ENCODE measurements around the gene CDH3. TPM values are rescaled to one million over a fixed set of nuclear protein-coding genes. Genes with fewer than 3 reads are reported as not detected.
A peak's percentile ranks its signal among the peaks of the same experiment; 100 is the strongest.

Gene CDH3
- total RNA-seq, 4 donors from 2014 or later, result 0.32 to 2.0 TPM; not detected in 2

DNA sequence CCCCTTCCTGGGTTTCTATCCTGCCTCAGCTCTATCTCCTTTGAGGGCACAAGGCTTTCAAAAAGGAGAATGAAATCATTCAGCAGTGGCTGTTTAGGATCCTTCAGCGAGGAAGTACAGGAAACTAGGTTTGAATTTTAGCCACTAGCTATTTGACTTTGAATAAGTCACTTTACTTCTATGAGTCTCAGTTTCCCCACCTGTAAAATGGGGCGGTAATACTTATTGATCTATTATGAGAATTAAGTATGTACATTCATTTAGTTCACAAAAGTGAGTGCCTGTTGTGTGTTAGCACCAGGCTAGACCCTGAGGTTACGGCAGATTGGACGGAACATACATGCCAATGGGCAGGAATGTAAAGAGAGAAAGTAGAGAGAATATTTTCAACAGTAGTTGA lies 98.6 kb downstream of the CDH3 start:
- TF ChIP-seq POLR2A (IDR thresholded peaks at IDR 0.05) (no peak), EP300 (IDR thresholded peaks at IDR 0.05; ENCODE audit: low read depth) (no peak), CTCF (IDR thresholded peaks at IDR 0.05) (no peak), POLR2AphosphoS5 (IDR thresholded peaks at IDR 0.05) (no peak)
- in situ Hi-C loops (cut with MboI; ENCODE audit: low pct_ligation_motif_present in 1 of 4, low pct_unique_long_range_greater_than_20kb in 1 of 4, low sequenced_read_pairs in 3 of 4), result no loop called here
- Histone ChIP-seq H3K9me3 (no peaks in the 10 kb centered on the region), H3K4me3 (no peak overlapping the region), H3K27ac (peak overlapping the region; percentile 84 to 91 (median 85)), H3K36me3 (no peaks in the 10 kb centered on the region), H3K27me3 (no peaks in the 10 kb centered on the region), H3K4me1 (peaks cover 5 to 80% (median 52%) of the 10 kb centered on the region in 4 donors)
- DNase-seq, result no peak
- intact Hi-C loops (cut with DNase I; ENCODE audit: low total_unique reads), result no loop called here
- 68 to 77% methylated on average over 4 of the region's 4 CpGs for WGBS, 2 donors (ENCODE audit: low coverage in 1 of 2)

GRCh38 chr16:68744744-68745280 lies 99.7 kb downstream of the CDH3 start:
- DNase-seq, result peak; percentile 86
- H3K36me3 ChIP-seq, result no peaks in the 10 kb centered on the region
- no peaks in the 10 kb centered on the region for H3K9me3 ChIP-seq
- WGBS, 2 donors (ENCODE audit: low coverage in 1 of 2), result 47% methylated on average over 11 of the region's 11 CpGs; no CpG with 5 or more reads in 1 of the 2 donors
- peaks cover 5 to 77% (median 49%) of the 10 kb centered on the region in 4 donors for H3K4me1 ChIP-seq
- no peak overlapping the region for H3K4me3 ChIP-seq
- in situ Hi-C loops (cut with MboI; ENCODE audit: low pct_ligation_motif_present in 1 of 4, low pct_unique_long_range_greater_than_20kb in 1 of 4, low sequenced_read_pairs in 3 of 4), result no loop called here
- H3K27ac ChIP-seq, result peak overlapping the region; percentile 84 to 91 (median 85)
- intact Hi-C loops (cut with DNase I; ENCODE audit: low total_unique reads), result no loop called here
- H3K27me3 ChIP-seq, result no peaks in the 10 kb centered on the region
- TF ChIP-seq EP300 (IDR thresholded peaks at IDR 0.05; ENCODE audit: low read depth) (no peak), POLR2AphosphoS5 (IDR thresholded peaks at IDR 0.05) (peak; percentile 33 to 87 (median 78)), CTCF (IDR thresholded peaks at IDR 0.05) (no peak), POLR2A (IDR thresholded peaks at IDR 0.05) (peak; percentile 58)

- Histone ChIP-seq H3K4me1 (peaks cover 0 to 75% (median 38%) of the 10 kb centered on the region in 4 donors), H3K27me3 (no peaks in the 10 kb centered on the region), H3K9me3 (no peaks in the 10 kb centered on the region), H3K27ac (peak overlapping the region in 3 of 4 donors; percentile 31 to 91 (median 84)), H3K4me3 (no peak overlapping the region), H3K36me3 (no peaks in the 10 kb centered on the region)
- DNase-seq, result no peak
- intact Hi-C loops (cut with DNase I; ENCODE audit: low total_unique reads), result no loop called here
- in situ Hi-C loops (cut with MboI; ENCODE audit: low pct_ligation_motif_present in 1 of 4, low pct_unique_long_range_greater_than_20kb in 1 of 4, low sequenced_read_pairs in 3 of 4), result no loop called here
- TF ChIP-seq EP300 (IDR thresholded peaks at IDR 0.05; ENCODE audit: low read depth) (no peak), CTCF (IDR thresholded peaks at IDR 0.05) (no peak), POLR2AphosphoS5 (IDR thresholded peaks at IDR 0.05) (no peak), POLR2A (IDR thresholded peaks at IDR 0.05) (no peak)
Observed at GRCh38 chr16:68746951-68747350, 101.8 kb downstream of the CDH3 start.

DNA sequence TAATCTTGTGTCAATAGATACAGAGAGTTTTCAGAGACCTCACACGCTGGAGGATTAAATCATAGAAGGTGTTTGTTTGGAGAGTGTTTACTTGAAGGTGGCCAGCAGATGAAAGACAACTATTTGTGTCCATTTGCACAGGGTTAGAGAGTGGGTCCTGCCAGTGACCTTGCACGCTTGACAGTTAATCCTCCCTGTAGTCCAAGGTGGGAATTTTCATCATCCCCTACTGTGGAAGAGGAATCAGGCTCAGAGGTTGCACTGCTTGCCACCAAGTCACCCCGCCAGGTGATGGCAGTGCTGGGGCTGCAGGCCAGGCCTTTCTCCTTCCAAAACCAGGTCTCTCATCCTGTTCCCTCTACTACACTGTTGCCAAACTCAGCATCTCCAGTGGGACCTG lies 104.3 kb downstream of the CDH3 start:
- no peak for DNase-seq
- Histone ChIP-seq H3K9me3 (no peaks in the 10 kb centered on the region), H3K4me1 (peaks cover 0 to 74% (median 36%) of the 10 kb centered on the region in 4 donors), H3K27me3 (no peaks in the 10 kb centered on the region), H3K4me3 (no peak overlapping the region), H3K27ac (no peak overlapping the region), H3K36me3 (no peaks in the 10 kb centered on the region)
- in situ Hi-C loops (cut with MboI; ENCODE audit: low pct_ligation_motif_present in 1 of 4, low pct_unique_long_range_greater_than_20kb in 1 of 4, low sequenced_read_pairs in 3 of 4), result no loop called here
- TF ChIP-seq EP300 (IDR thresholded peaks at IDR 0.05; ENCODE audit: low read depth) (no peak), POLR2AphosphoS5 (IDR thresholded peaks at IDR 0.05) (no peak), CTCF (IDR thresholded peaks at IDR 0.05) (no peak), POLR2A (IDR thresholded peaks at IDR 0.05) (no peak)
- WGBS, 2 donors (ENCODE audit: low coverage in 1 of 2), result 50 to 81% methylated on average over 1 to 3 of the region's 3 CpGs
- intact Hi-C loops (cut with DNase I; ENCODE audit: low total_unique reads), result no loop called here

Small RNA genes within 50 kb of the gene (small RNA-seq; reads per million reads assigned to genes)
- 0 reads per million in 4 donors for gene HSPE1P5
- gene RF01233, result 0 to 0.14 (median 0) reads per million in 4 donors
- gene RNA5SP429, result 0 to 0.28 (median 0) reads per million in 4 donors

Other genes with a start within 250 kb of the CDH3 start
- 100 to 1,000 TPM in 1 of 4 donors, 10 to 100 TPM in 3; 51.1 to 168 (median 68.9) TPM for gene SMPD3, start 196.8 kb upstream of the CDH3 start, total RNA-seq
- gene ZFP90, start 106.0 kb upstream of the CDH3 start, total RNA-seq, result 10 to 100 TPM; 10.1 to 78.2 (median 16.4) TPM
- 100 to 1,000 TPM; 190 to 551 (median 434) TPM for gene CDH1, start 92.0 kb downstream of the CDH3 start, total RNA-seq
- gene TANGO6, start 198.2 kb downstream of the CDH3 start, total RNA-seq, result 10 to 100 TPM; 10.6 to 55.4 (median 22.8) TPM

Measured in transverse colon (tissue), 4 donors.